Calu3 (cell line): ENCODE results near the gene SGMS2. TPM values are rescaled to one million over a fixed set of nuclear protein-coding genes. Genes with fewer than 3 reads are reported as not detected.
A peak's percentile ranks its signal among the peaks of the same experiment; 100 is the strongest.

ENCODE experiments used
- BruUV-seq: library from RNA; stranded (reverse); fragments of 400-500 nt; replicated peaks from 2 replicates; lab custom pipeline; 2021; lab: Mats Ljungman, UMichigan
- CTCF ChIA-PET: fragments of 300-600 bp; sonication (Branson Sonifier 250); formaldehyde crosslinking; loops from one replicate; lab custom pipeline; 2022; ENCODE audit warnings: antibody characterized with exemption; lab: Charles Lee
- DNase-seq: peaks from one replicate; pipeline ENCODE4 v3.0.0; 2022
- H3K27ac Mint-ChIP-seq: one replicate; pipeline ENCODE4 v1.8.0; 2022; ENCODE audit warnings: mixed read lengths; ENCODE audit not compliant: unreplicated experiment
- H3K27me3 Mint-ChIP-seq: one replicate; pipeline ENCODE4 v1.8.0; 2022; ENCODE audit warnings: mixed read lengths; ENCODE audit not compliant: unreplicated experiment
- H3K36me3 Mint-ChIP-seq: one replicate; pipeline ENCODE4 v1.8.0; 2022; ENCODE audit warnings: mild to moderate bottlenecking, moderate library complexity, mixed read lengths; ENCODE audit not compliant: insufficient read depth, unreplicated experiment
- H3K4me1 Mint-ChIP-seq: one replicate; pipeline ENCODE4 v1.8.0; 2022; ENCODE audit warnings: mild to moderate bottlenecking, low read depth, mixed read lengths; ENCODE audit not compliant: unreplicated experiment
- H3K4me3 Mint-ChIP-seq: one replicate; pipeline ENCODE4 v1.8.0; 2022; ENCODE audit warnings: mild to moderate bottlenecking, low read depth, moderate library complexity, mixed read lengths; ENCODE audit not compliant: unreplicated experiment
- H3K9me3 Mint-ChIP-seq: one replicate; pipeline ENCODE4 v1.8.0; 2022; ENCODE audit warnings: low read depth, mixed read lengths; ENCODE audit not compliant: unreplicated experiment
- CTCF ChIP-seq: fragments of 200-600 bp; IDR thresholded peaks from one replicate; pipeline ENCODE4 v1.8.0; 2022; ENCODE audit warnings: antibody characterized with exemption; ENCODE audit not compliant: unreplicated experiment
- intact Hi-C: fragments of 100-400 bp; cut with micrococcal nuclease; formaldehyde crosslinking; loops from one replicate; pipeline ENCODE4 v1.10.0; 2022; ENCODE audit not compliant: unreplicated experiment
- total RNA-seq: library from RNA; stranded (reverse); gene quantifications from 2 replicates; pipeline ENCODE4 v1.2.3, GENCODE V29; 2022

SGMS2 gene
- total RNA-seq, 1 experiment from 2014 or later = 67.2 TPM

GRCh38 chr4:107930821-107931774 lies 106.4 kb downstream of the SGMS2 start, which contains the start of gene CYP2U1:
Gene CYP2U1 (plus strand): TSS chr4:107931549. CDS start chr4:107931644, 95 bp downstream.
- H3K27me3 Mint-ChIP-seq = no peaks in the 10 kb centered on the region
- no peak within 1 kb of the TSS for H3K27ac Mint-ChIP-seq
- peaks cover 8% of the 10 kb centered on the region for H3K4me1 Mint-ChIP-seq
- peaks cover 14% of the 10 kb centered on the region for H3K36me3 Mint-ChIP-seq
- no peak for TF ChIP-seq CTCF
- H3K4me3 Mint-ChIP-seq = peak within 1 kb of the TSS; percentile 76
- DNase-seq = peak; percentile 79
- intact Hi-C loops = no loop called here
- CTCF ChIA-PET = no interaction called here
- H3K9me3 Mint-ChIP-seq = no peaks in the 10 kb centered on the region
- BruUV-seq = no TSS peak

DNA sequence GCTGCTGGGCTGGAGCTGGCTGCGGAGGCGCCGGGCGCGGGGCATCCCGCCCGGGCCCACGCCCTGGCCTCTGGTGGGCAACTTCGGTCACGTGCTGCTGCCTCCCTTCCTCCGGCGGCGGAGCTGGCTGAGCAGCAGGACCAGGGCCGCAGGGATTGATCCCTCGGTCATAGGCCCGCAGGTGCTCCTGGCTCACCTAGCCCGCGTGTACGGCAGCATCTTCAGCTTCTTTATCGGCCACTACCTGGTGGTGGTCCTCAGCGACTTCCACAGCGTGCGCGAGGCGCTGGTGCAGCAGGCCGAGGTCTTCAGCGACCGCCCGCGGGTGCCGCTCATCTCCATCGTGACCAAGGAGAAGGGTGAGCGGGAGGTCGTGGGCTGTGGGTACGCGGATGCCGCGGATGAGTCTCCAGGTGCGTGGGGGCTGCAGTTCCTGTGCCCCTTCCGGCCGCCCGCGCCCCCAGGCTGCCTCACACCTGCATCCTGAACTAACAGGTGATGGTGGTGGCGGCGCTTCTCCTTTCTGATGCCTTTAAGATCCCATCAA lies 107.1 kb downstream of the SGMS2 start:
- no peak overlapping the region for H3K27ac Mint-ChIP-seq
- H3K9me3 Mint-ChIP-seq = no peaks in the 10 kb centered on the region
- peak overlapping the region; percentile 76 for H3K4me3 Mint-ChIP-seq
- peaks cover 14% of the 10 kb centered on the region for H3K36me3 Mint-ChIP-seq
- DNase-seq = no peak
- peaks cover 8% of the 10 kb centered on the region for H3K4me1 Mint-ChIP-seq
- CTCF ChIA-PET = no interaction called here
- no peak for TF ChIP-seq CTCF
- intact Hi-C loops = no loop called here
- no peaks in the 10 kb centered on the region for H3K27me3 Mint-ChIP-seq
- no TSS peak for BruUV-seq

DNA sequence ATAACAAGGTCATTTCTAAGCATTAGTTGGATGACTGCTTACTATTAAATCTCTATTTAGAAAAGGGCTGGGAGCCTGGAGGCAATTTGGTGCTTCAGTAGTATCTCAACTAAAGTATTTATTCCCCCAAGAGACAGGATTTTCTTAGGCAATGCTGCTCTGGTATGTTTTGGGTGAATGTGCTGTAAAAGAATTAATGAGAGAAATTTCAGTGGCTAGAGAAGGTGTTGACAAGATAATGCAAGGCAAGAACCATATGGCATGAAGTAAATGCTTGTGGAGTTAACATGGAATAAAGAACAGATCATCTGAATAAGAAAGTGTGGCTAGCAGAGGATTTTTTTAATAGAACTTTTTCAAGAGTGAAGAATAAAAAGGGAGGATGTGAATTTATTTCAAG lies 110.5 kb downstream of the SGMS2 start:
- BruUV-seq = no TSS peak
- CTCF ChIA-PET = no interaction called here
- TF ChIP-seq CTCF = no peak
- intact Hi-C loops = no loop called here
- Mint-ChIP-seq H3K27ac (no peak overlapping the region), H3K4me3 (no peak overlapping the region), H3K4me1 (peaks cover 7% of the 10 kb centered on the region), H3K36me3 (peaks cover 14% of the 10 kb centered on the region), H3K9me3 (no peaks in the 10 kb centered on the region), H3K27me3 (no peaks in the 10 kb centered on the region)
- DNase-seq = no peak

- peaks cover 1% of the 10 kb centered on the region for H3K36me3 Mint-ChIP-seq
- BruUV-seq = no TSS peak
- CTCF ChIA-PET = no interaction called here
- no peak for DNase-seq
- no peaks in the 10 kb centered on the region for H3K4me1 Mint-ChIP-seq
- H3K9me3 Mint-ChIP-seq = no peaks in the 10 kb centered on the region
- no peak for TF ChIP-seq CTCF
- intact Hi-C loops = no loop called here
- H3K4me3 Mint-ChIP-seq = no peak overlapping the region
- no peaks in the 10 kb centered on the region for H3K27me3 Mint-ChIP-seq
- H3K27ac Mint-ChIP-seq = no peak overlapping the region
Observed at GRCh38 chr4:107937040-107937439, 112.3 kb downstream of the SGMS2 start.
